ENCODE data around the gene CR1. TPM values are rescaled to one million over a fixed set of nuclear protein-coding genes. Genes with fewer than 3 reads are reported as not detected.

The CR1 gene
- total RNA-seq, 2 experiments from 2014 or later = not detected

DNA sequence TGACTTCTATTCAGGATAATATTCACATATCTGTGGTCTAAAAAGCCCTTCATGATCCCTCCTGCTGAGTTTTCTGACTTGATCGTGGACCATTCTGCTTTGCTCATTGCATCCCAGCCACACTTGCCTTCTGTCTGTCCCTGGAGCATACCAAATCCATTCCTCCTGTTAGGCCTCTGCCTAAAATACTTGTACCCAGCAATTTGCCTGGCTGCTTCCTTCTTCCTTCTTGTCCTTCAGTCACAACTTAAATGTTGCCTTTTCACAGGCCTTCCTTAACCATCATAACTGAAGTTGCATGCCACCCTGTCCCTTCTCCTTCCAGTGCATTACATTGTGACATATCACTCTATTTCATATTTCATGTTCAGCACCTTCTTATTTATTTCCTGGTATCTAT, 37.5 kb upstream of the CR1 start:
- H3K4me3 ChIP-seq (ENCODE audit: low read depth, low read length, poor library complexity, severe bottlenecking) = no peak overlapping the region
- ChIA-PET POLR2A (interaction anchor here (0.6 kb wide), 1 partner anchor 286 kb away, joined by 3 read pairs; no protein-coding TSS in a partner anchor), CTCF (ENCODE audit: unreplicated experiment) (no interaction called here)
- no peaks in the 10 kb centered on the region for H4K20me1 ChIP-seq (ENCODE audit: insufficient read depth, low read length)
- BruUV-seq (replicated peaks) = no TSS peak
- H3K9me3 ChIP-seq (ENCODE audit: low read length) = no peaks in the 10 kb centered on the region
- intact Hi-C loops (cut with micrococcal nuclease; ENCODE audit: unreplicated experiment) = loop anchor here (10.0 kb wide), 1 partner anchor 286 kb away; no protein-coding TSS in a partner anchor
- peaks cover 51% of the 10 kb centered on the region for H3K4me1 ChIP-seq (ENCODE audit: insufficient read depth, low read length, poor library complexity, severe bottlenecking)
- TF ChIP-seq EZH2phosphoT487 (IDR thresholded peaks at IDR 0.05; ENCODE audit: borderline replicate concordance, low read depth, low read length) = no peak
- TF ChIP-seq, protein P1, sequence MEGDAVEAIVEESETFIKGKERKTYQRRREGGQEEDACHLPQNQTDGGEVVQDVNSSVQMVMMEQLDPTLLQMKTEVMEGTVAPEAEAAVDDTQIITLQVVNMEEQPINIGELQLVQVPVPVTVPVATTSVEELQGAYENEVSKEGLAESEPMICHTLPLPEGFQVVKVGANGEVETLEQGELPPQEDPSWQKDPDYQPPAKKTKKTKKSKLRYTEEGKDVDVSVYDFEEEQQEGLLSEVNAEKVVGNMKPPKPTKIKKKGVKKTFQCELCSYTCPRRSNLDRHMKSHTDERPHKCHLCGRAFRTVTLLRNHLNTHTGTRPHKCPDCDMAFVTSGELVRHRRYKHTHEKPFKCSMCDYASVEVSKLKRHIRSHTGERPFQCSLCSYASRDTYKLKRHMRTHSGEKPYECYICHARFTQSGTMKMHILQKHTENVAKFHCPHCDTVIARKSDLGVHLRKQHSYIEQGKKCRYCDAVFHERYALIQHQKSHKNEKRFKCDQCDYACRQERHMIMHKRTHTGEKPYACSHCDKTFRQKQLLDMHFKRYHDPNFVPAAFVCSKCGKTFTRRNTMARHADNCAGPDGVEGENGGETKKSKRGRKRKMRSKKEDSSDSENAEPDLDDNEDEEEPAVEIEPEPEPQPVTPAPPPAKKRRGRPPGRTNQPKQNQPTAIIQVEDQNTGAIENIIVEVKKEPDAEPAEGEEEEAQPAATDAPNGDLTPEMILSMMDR (conservative IDR thresholded peaks at IDR 0.05; ENCODE audit: low read length) = no peak
- no peaks in the 10 kb centered on the region for H3K36me3 ChIP-seq (ENCODE audit: insufficient read depth, low read length)
- H3K4me2 ChIP-seq (ENCODE audit: low read length) = peak overlapping the region; percentile 18
- no peak for DNase-seq (ENCODE audit: low spot score)
- no peaks in the 10 kb centered on the region for H3K9me2 ChIP-seq (ENCODE audit: insufficient read depth, low read length)
- no peaks in the 10 kb centered on the region for H3K79me2 ChIP-seq (ENCODE audit: insufficient read depth, low read depth, low read length)
- H2AFZ ChIP-seq (ENCODE audit: low read length) = no peak overlapping the region; the same call in 1 of the 2 replicates
- H3K27ac ChIP-seq (ENCODE audit: low read depth, low read length, poor library complexity, severe bottlenecking) = no peak overlapping the region

DNA sequence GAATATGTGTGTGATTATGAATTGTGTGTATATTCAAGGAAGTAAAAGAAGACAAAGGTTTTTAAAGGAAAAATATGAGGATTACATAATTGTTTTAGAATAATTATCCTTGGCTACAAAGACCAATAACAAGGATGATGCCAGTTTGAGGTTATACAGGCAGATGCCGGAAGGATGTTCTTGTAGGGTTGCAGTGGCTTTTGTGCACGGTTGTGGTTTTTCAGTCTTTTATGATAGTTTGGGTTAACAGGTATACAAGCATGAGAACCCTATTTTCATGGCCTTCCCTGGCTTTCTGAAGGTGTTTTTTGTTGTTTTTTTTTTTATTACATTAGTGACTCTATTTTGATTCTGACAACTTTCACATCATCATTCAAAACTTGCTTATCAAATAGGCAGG, 36.9 kb upstream of the CR1 start:
- H3K79me2 ChIP-seq (ENCODE audit: insufficient read depth, low read depth, low read length) = no peaks in the 10 kb centered on the region
- POLR2A ChIA-PET = no interaction called here
- no peaks in the 10 kb centered on the region for H3K36me3 ChIP-seq (ENCODE audit: insufficient read depth, low read length)
- H3K4me1 ChIP-seq (ENCODE audit: insufficient read depth, low read length, poor library complexity, severe bottlenecking) = peaks cover 46% of the 10 kb centered on the region
- peak; percentile 46 for DNase-seq (ENCODE audit: low spot score)
- H4K20me1 ChIP-seq (ENCODE audit: insufficient read depth, low read length) = no peaks in the 10 kb centered on the region
- CTCF ChIA-PET (ENCODE audit: unreplicated experiment) = no interaction called here
- H3K4me2 ChIP-seq (ENCODE audit: low read length) = peak overlapping the region; percentile 18
- no TSS peak for BruUV-seq (replicated peaks)
- no peaks in the 10 kb centered on the region for H3K9me3 ChIP-seq (ENCODE audit: low read length)
- H3K27ac ChIP-seq (ENCODE audit: low read depth, low read length, poor library complexity, severe bottlenecking) = no peak overlapping the region
- no peak overlapping the region; the same call in 1 of the 2 replicates for H2AFZ ChIP-seq (ENCODE audit: low read length)
- intact Hi-C loops (cut with micrococcal nuclease; ENCODE audit: unreplicated experiment) = loop anchor here (10.0 kb wide), 1 partner anchor 286 kb away; no protein-coding TSS in a partner anchor
- no peak overlapping the region for H3K4me3 ChIP-seq (ENCODE audit: low read depth, low read length, poor library complexity, severe bottlenecking)
- no peaks in the 10 kb centered on the region for H3K9me2 ChIP-seq (ENCODE audit: insufficient read depth, low read length)
- no peak for TF ChIP-seq EZH2phosphoT487 (IDR thresholded peaks at IDR 0.05; ENCODE audit: borderline replicate concordance, low read depth, low read length)
- TF ChIP-seq, protein P1 (conservative IDR thresholded peaks at IDR 0.05; ENCODE audit: low read length) = no peak

DNA sequence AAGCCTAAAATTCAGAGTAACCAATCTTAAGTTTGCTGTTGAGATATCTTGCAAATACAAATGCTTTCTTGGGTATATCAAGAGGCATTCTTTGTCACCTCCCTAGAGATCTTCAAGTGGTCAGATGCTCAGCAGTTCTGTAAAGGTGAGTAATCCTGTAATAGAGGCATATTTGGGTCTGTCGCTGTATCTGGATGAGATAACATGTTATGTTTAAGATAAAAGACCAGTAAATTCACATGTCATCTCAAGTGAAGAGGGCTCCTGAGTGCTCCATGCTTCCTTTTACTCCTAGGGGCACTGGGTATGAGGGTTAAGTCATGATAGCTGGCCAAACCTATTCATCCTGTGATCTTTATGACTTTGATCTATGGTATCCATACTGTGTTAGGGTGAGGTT, 34.3 kb upstream of the CR1 start:
- Histone ChIP-seq H3K4me2 (ENCODE audit: low read length) (no peak overlapping the region), H4K20me1 (ENCODE audit: insufficient read depth, low read length) (no peaks in the 10 kb centered on the region), H2AFZ (ENCODE audit: low read length) (no peak overlapping the region), H3K27ac (ENCODE audit: low read depth, low read length, poor library complexity, severe bottlenecking) (no peak overlapping the region), H3K36me3 (ENCODE audit: insufficient read depth, low read length) (no peaks in the 10 kb centered on the region), H3K4me1 (ENCODE audit: insufficient read depth, low read length, poor library complexity, severe bottlenecking) (peaks cover 29% of the 10 kb centered on the region), H3K9me2 (ENCODE audit: insufficient read depth, low read length) (no peaks in the 10 kb centered on the region), H3K79me2 (ENCODE audit: insufficient read depth, low read depth, low read length) (no peaks in the 10 kb centered on the region), H3K9me3 (ENCODE audit: low read length) (no peaks in the 10 kb centered on the region), H3K4me3 (ENCODE audit: low read depth, low read length, poor library complexity, severe bottlenecking) (no peak overlapping the region)
- no peak for DNase-seq (ENCODE audit: low spot score)
- POLR2A ChIA-PET = interaction anchor here (1.0 to 1.2 kb wide), 3 partner anchors 26 to 382 kb away, joined by 3 read pairs; no protein-coding TSS in a partner anchor
- TF ChIP-seq, protein P1 (conservative IDR thresholded peaks at IDR 0.05; ENCODE audit: low read length) = no peak
- TF ChIP-seq EZH2phosphoT487 (IDR thresholded peaks at IDR 0.05; ENCODE audit: borderline replicate concordance, low read depth, low read length) = no peak
- BruUV-seq (replicated peaks) = no TSS peak
- intact Hi-C loops (cut with micrococcal nuclease; ENCODE audit: unreplicated experiment) = no loop called here
- CTCF ChIA-PET (ENCODE audit: unreplicated experiment) = no interaction called here

Data from OCI-LY7 (cell line).